IMR-90 (cell line): ENCODE results near the gene L1TD1. TPM values are rescaled to one million over a fixed set of nuclear protein-coding genes. Genes with fewer than 3 reads are reported as not detected.

ENCODE experiments used
- ATAC-seq: fragments of 200-7000 bp; cut with Tn5 transposase; 2 replicates; pipeline ENCODE4 v1.9.1; 2020; ENCODE audit warnings: low read depth, mild to moderate bottlenecking, moderate library complexity
- BruUV-seq: library from RNA; stranded (reverse); fragments of 400-500 nt; replicated peaks from 2 replicates; lab custom pipeline; 2021; lab: Mats Ljungman, UMichigan
- CTCF ChIA-PET: fragments of 300-600 bp; formaldehyde crosslinking; extraction: SDS; loops from one replicate; lab custom pipeline; 2021; ENCODE audit warnings: antibody characterized with exemption; lab: Yijun Ruan, JAX
- POLR2A ChIA-PET: fragments of 300-600 bp; sonication (Branson Sonifier 250); formaldehyde crosslinking; loops from one replicate; lab custom pipeline; 2022; ENCODE audit warnings: antibody characterized with exemption; ENCODE audit not compliant: unreplicated experiment; lab: Charles Lee
- DNase-seq: peaks from one replicate; pipeline ENCODE4 v3.0.0; 2013
- H2AFZ ChIP-seq: replicated peaks from 2 replicates; pipeline ENCODE3; 2013; ENCODE audit warnings: low read length, mild to moderate bottlenecking; ENCODE audit not compliant: poor library complexity
- H2AK5ac ChIP-seq: 2 replicates; pipeline ENCODE4 v1.6.1; 2013; ENCODE audit warnings: low read depth, low read length, inconsistent platforms
- H2AK9ac ChIP-seq: replicated peaks from 2 replicates; pipeline ENCODE3; 2013; ENCODE audit warnings: mild to moderate bottlenecking, low read depth, low read length, moderate library complexity; ENCODE audit not compliant: poor library complexity
- H2BK120ac ChIP-seq: 2 replicates; pipeline ENCODE4 v1.6.1; 2013; ENCODE audit warnings: low read depth, low read length, inconsistent platforms
- H2BK15ac ChIP-seq: 3 replicates; pipeline ENCODE4 v1.6.1; 2013; ENCODE audit warnings: low read depth, low read length, inconsistent platforms
- H2BK20ac ChIP-seq: 2 replicates; pipeline ENCODE4 v1.6.1; 2013; ENCODE audit warnings: low read depth, mild to moderate bottlenecking, inconsistent platforms, low read length, moderate library complexity
- H2BK5ac ChIP-seq: 2 replicates; pipeline ENCODE4 v1.6.1; 2013; ENCODE audit warnings: mild to moderate bottlenecking, low read depth, low read length, inconsistent platforms; ENCODE audit not compliant: poor library complexity, severe bottlenecking
- H3K14ac ChIP-seq: replicated peaks from 2 replicates; pipeline ENCODE4 v1.6.1; 2013; ENCODE audit warnings: low read depth, low read length, inconsistent platforms
- H3K18ac ChIP-seq: 2 replicates; pipeline ENCODE4 v1.6.1; 2013; ENCODE audit warnings: low read depth, low read length, control low read depth
- H3K23ac ChIP-seq: 2 replicates; pipeline ENCODE4 v1.6.1; 2013; ENCODE audit warnings: low read depth, low read length, inconsistent platforms
- H3K27ac ChIP-seq: 2 replicates; pipeline ENCODE4 v1.5.1; 2013; ENCODE audit warnings: mild to moderate bottlenecking, control low read depth, low read length; ENCODE audit not compliant: insufficient read depth
- H3K27me3 ChIP-seq: 2 replicates; pipeline ENCODE4 v1.6.1; 2013; ENCODE audit warnings: low read length; ENCODE audit not compliant: control insufficient read depth, insufficient read depth
- H3K36me3 ChIP-seq: 2 replicates; pipeline ENCODE4 v1.6.1; 2013; ENCODE audit warnings: low read length, mixed read lengths; ENCODE audit not compliant: control insufficient read depth, insufficient read depth
- H3K4ac ChIP-seq: 2 replicates; pipeline ENCODE4 v1.6.1; 2013; ENCODE audit warnings: low read depth, low read length, inconsistent platforms
- H3K4me1 ChIP-seq: 2 replicates; pipeline ENCODE4 v1.6.1; 2013; ENCODE audit warnings: low read length, mixed read lengths; ENCODE audit not compliant: control insufficient read depth, insufficient read depth
- H3K4me2 ChIP-seq: 2 replicates; pipeline ENCODE4 v1.6.1; 2013; ENCODE audit warnings: low read depth, mild to moderate bottlenecking, control low read depth, low read length, moderate library complexity
- H3K4me3 ChIP-seq: 2 replicates; pipeline ENCODE4 v1.5.1; 2013; ENCODE audit warnings: low read depth, mild to moderate bottlenecking, control low read depth, low read length, moderate library complexity; ENCODE audit not compliant: insufficient read depth
- H3K56ac ChIP-seq: 2 replicates; pipeline ENCODE4 v1.6.1; 2013; ENCODE audit warnings: low read length, inconsistent platforms; ENCODE audit not compliant: insufficient read depth; ENCODE audit errors: extremely low read depth
- H3K79me1 ChIP-seq, 2 experiments: 2 replicates each; pipeline ENCODE4 v1.6.1; 2013; ENCODE audit warnings: low read length in 2 of 2, inconsistent platforms in 1 of 2, low read depth in 1 of 2
- H3K9ac ChIP-seq: 2 replicates; pipeline ENCODE4 v1.6.1; 2013; ENCODE audit warnings: low read depth, low read length, control low read depth
- H3K9me1 ChIP-seq: 2 replicates; pipeline ENCODE4 v1.6.1; 2013; ENCODE audit warnings: low read length, inconsistent platforms; ENCODE audit not compliant: insufficient read depth
- H3K9me3 ChIP-seq: 2 replicates; pipeline ENCODE4 v1.6.1; 2013; ENCODE audit warnings: low read length; ENCODE audit not compliant: control insufficient read depth, insufficient read depth
- H4K20me1 ChIP-seq: 2 replicates; pipeline ENCODE4 v1.6.1; 2013; ENCODE audit warnings: low read length, inconsistent platforms; ENCODE audit not compliant: insufficient read depth
- H4K5ac ChIP-seq: 2 replicates; pipeline ENCODE4 v1.6.1; 2013; ENCODE audit warnings: mild to moderate bottlenecking, low read depth, low read length, control low read depth
- H4K8ac ChIP-seq, 2 experiments: 2 replicates each; pipeline ENCODE4 v1.6.1; 2013; ENCODE audit warnings: low read depth in 2 of 2, low read length in 2 of 2, control low read depth in 1 of 2, inconsistent platforms in 1 of 2
- H4K91ac ChIP-seq: 2 replicates; pipeline ENCODE4 v1.6.1; 2013; ENCODE audit warnings: low read depth, low read length, inconsistent platforms; ENCODE audit not compliant: insufficient read depth
- WGBS, 2 experiments: methylation state at CpG; one replicate each; pipeline versions ENCODE4 v1.1.5 to v1.1.7; 2013; ENCODE audit warnings: missing lambda C conversion rate in 2 of 2; ENCODE audit not compliant: insufficient read length in 1 of 2; ENCODE audit errors: extremely low coverage in 2 of 2; 5-methylcytosine and 5-hydroxymethylcytosine counted together
- dilution Hi-C: fragments of 300-500 bp; cut with HindIII; formaldehyde crosslinking; loops from one replicate; pipeline ENCODE4 v1.14.3; 2018; ENCODE audit warnings: low sequenced_read_pairs; ENCODE audit not compliant: unreplicated experiment
- in situ Hi-C: fragments of 300-500 bp; cut with MboI; formaldehyde crosslinking; loops from 3 replicates; pipeline ENCODE4 v1.14.3; 2019; ENCODE audit warnings: low sequenced_read_pairs, inconsistent platforms, mixed read lengths
- intact Hi-C: fragments of 100-400 bp; cut with micrococcal nuclease; formaldehyde crosslinking; loops from 2 replicates; pipeline ENCODE4 v1.10.0; 2022
- polyA plus RNA-seq, 3 experiments: library from polyadenylated mRNA; depleted of rRNA; stranded (reverse); fragments of >200 nt; gene quantifications; 2 replicates each; pipeline ENCODE4 v1.2.3, GENCODE V29; 2012; ENCODE audit warnings: low replicate concordance in 1 of 3
- total RNA-seq: library from RNA; depleted of rRNA; stranded (reverse); fragments of >200 nt; gene quantifications from 2 replicates; pipeline ENCODE4 v1.2.3, GENCODE V29; 2012
- TF ChIP-seq, protein P1 (sequence below): fragments of 150-350 bp; IDR thresholded peaks from 2 replicates; pipeline ENCODE4 v1.6.1; 2017; ENCODE audit warnings: mild to moderate bottlenecking, antibody characterized with exemption, low read length, low read depth

The L1TD1 gene
- total and polyA plus RNA-seq, 2 of the 4 experiments (the other 2 are of a cell fraction) = not detected

DNA sequence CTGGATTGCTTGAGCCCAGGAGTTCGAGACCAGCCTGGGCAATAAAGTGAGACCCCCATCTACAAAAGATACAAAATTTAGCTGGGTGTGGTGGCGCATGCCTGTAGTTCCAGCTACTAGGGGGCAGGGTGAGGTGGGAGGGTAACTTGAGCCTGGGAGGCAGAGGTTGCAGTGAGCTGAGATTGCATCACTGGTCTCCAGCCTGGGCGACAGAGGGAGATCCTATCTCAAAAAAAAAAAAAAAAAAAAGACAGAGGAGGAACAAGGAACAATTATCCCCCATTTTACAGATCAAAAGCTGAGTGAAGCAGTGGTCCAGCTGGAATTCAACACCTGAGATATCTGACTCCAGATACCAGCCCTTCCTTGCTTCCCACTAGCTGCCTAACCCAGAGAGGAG is 34.8 kb downstream of the L1TD1 start:
- Histone ChIP-seq H3K18ac (no peak overlapping the region), H3K9me1 (no peaks in the 10 kb centered on the region), H4K20me1 (no peaks in the 10 kb centered on the region), H3K23ac (no peak overlapping the region), H3K4me3 (no peak overlapping the region), H3K4me1 (no peaks in the 10 kb centered on the region), H4K91ac (no peak overlapping the region), H2AFZ (no peak overlapping the region), H3K27me3 (no peaks in the 10 kb centered on the region), H3K4me2 (no peak overlapping the region), H2BK120ac (no peak overlapping the region), H3K36me3 (no peaks in the 10 kb centered on the region), H2AK9ac (no peak overlapping the region), H4K8ac (no peak overlapping the region), H3K79me1 (no peaks in the 10 kb centered on the region), H2BK15ac (no peak overlapping the region), H2AK5ac (no peak overlapping the region), H4K5ac (no peak overlapping the region), H3K9me3 (peaks cover 15% of the 10 kb centered on the region), H3K4ac (no peak overlapping the region), H2BK5ac (no peak overlapping the region), H3K9ac (no peak overlapping the region), H3K56ac (no peak overlapping the region), H2BK20ac (no peak overlapping the region), H3K27ac (no peak overlapping the region), H3K14ac (no peak overlapping the region)
- TF ChIP-seq, protein P1, sequence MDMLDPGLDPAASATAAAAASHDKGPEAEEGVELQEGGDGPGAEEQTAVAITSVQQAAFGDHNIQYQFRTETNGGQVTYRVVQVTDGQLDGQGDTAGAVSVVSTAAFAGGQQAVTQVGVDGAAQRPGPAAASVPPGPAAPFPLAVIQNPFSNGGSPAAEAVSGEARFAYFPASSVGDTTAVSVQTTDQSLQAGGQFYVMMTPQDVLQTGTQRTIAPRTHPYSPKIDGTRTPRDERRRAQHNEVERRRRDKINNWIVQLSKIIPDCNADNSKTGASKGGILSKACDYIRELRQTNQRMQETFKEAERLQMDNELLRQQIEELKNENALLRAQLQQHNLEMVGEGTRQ = no peak
- POLR2A ChIA-PET = no interaction called here
- BruUV-seq = no TSS peak
- dilution Hi-C loops = no loop called here
- no peak for DNase-seq
- in situ Hi-C loops = no loop called here
- CTCF ChIA-PET = no interaction called here
- no peak for ATAC-seq
- intact Hi-C loops = no loop called here
- no CpG with 5 or more reads among the region's 3 CpGs for WGBS, 2 experiments
